ENCODE results near the gene CPEB1. TPM values are rescaled to one million over a fixed set of nuclear protein-coding genes. Genes with fewer than 3 reads are reported as not detected.
"Not testable (repeated sequence)": the region's sequence is repeated elsewhere in the genome, so short reads cannot be mapped to it uniquely, and the experiment has no call there.

CPEB1 gene
- total RNA-seq, 1 experiment from 2014 or later = 5.3 TPM

GRCh38 chr15:82513587-82513986 is 133.6 kb downstream of the CPEB1 start:
- not testable (repeated sequence) for DNase-seq (ENCODE audit: low read depth)

GRCh38 chr15:82507693-82508092 is 139.5 kb downstream of the CPEB1 start:
- DNase-seq (ENCODE audit: low read depth) = not testable (repeated sequence)

GRCh38 chr15:82507087-82507486 is 140.1 kb downstream of the CPEB1 start:
- not testable (repeated sequence) for DNase-seq (ENCODE audit: low read depth)

- not testable (repeated sequence) for DNase-seq (ENCODE audit: low read depth)
Measured at GRCh38 chr15:82505842-82506241, 141.3 kb downstream of the CPEB1 start.

GRCh38 chr15:82504074-82504473 is 143.1 kb downstream of the CPEB1 start:
- not testable (repeated sequence) for DNase-seq (ENCODE audit: low read depth)

GRCh38 chr15:82502700-82503339 is 144.3 kb downstream of the CPEB1 start:
- not testable (repeated sequence) for DNase-seq (ENCODE audit: low read depth)

GRCh38 chr15:82500772-82501171 is 146.4 kb downstream of the CPEB1 start:
- DNase-seq (ENCODE audit: low read depth) = not testable (repeated sequence)

GRCh38 chr15:82497978-82498377 is 149.2 kb downstream of the CPEB1 start:
- DNase-seq (ENCODE audit: low read depth) = not testable (repeated sequence)

Other genes starting within 250 kb of the CPEB1 start
- 2.0 and 2.1 TPM in 2 replicates for gene GOLGA6L9, start 217.5 kb downstream of the CPEB1 start, total RNA-seq (2014; rRNA removed; shearing (Covaris generic))
- gene RPS17, start 106.9 kb downstream of the CPEB1 start, total RNA-seq (2014; rRNA removed; shearing (Covaris generic)) = 3,048 and 3,207 TPM in 2 replicates
- 0.24 and 1.5 TPM in 2 replicates for gene AP3B2, start 62.5 kb upstream of the CPEB1 start, total RNA-seq (2014; rRNA removed; shearing (Covaris generic))
- gene FSD2, start 158.7 kb upstream of the CPEB1 start, total RNA-seq (2014; rRNA removed; shearing (Covaris generic)) = not detected in 2 replicates
- 2.5 and 3.2 TPM in 2 replicates for gene WHAMM, start 162.3 kb upstream of the CPEB1 start, total RNA-seq (2014; rRNA removed; shearing (Covaris generic))